NCI-H2029 (cell line): Measurements from ENCODE around the gene GMCL2.

Experiments
- DNase-seq: peaks from one replicate; lab custom pipeline; 2025; lab: John Stamatoyannopoulos, UW

The GMCL2 gene

DNA sequence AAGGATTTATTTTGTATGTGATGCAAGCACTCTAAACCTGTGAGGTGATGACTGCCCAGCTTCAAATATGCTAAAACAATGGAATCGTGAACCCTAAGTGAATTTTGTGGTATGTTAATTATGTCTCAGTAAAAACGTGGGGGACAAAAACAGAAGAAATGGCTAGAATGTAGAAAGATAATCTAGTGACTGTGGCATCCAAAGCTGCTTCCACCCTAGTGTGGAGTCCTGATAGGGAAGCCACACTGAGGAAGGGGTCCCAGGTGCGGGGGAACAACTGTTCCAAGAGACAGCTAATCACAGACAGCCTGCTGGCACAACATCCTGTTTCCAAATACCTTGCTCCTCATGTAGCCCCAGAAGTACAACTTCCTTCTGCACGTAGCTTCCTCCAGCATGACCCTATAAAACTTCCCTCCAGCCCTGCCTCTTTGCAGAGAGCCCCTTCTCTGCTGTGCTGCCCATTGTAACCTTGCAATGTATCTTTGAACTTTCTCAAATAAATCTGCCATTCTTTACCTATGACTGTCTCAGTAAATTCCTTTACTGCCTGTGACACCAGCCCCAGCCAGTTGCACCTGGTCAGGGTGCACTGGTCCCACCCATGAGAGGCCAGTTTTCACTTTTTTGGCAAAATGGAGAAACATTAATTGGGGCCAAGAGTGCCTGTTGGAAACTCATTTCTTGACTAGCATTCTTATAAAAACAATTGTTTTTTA, 4.9 kb downstream of the GMCL2 start:
- no peak for DNase-seq

GRCh38 chr5:178180141-178180863, 6.9 kb downstream of the GMCL2 start:
- DNase-seq: peak; percentile 19

GRCh38 chr5:178177569-178177968, 9.6 kb downstream of the GMCL2 start:
- no peak for DNase-seq

DNA sequence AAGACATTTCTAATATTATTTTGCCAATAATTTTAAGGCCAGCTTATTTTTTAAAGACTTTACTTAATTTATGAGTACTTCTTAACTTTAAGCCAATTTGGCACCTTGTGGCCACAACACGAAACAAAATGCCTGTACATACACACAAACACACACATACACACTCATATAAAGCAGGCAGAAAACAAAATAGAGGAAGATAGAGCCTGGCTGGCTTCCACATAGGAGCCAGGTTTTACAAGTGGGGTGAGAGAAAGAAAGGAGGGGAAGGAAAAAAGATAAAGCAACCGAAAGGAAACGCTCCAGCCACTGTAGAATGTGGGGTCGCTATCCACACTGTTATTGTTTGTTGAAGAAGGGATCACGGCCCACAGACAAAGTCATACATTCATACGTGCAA, 10.4 kb downstream of the GMCL2 start:
- DNase-seq: no peak

DNA sequence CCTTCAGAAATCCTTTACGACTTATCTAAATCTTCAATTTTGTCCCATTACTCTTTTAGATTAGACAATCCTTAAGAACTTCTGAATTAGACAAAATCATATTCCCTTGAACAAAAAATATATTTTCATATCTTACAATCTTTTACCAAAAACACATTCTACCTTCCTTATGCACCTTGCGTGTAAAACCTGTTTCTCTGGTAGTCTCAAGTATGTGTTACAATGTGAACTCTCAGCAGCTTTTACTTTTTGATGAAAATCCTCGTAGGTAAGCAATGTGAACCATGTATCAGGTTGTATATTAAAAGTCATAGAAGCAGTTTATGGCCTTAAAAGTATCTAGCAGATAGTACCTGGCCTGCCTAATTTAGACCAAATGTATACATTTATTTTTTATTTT, 12.7 kb downstream of the GMCL2 start:
- DNase-seq: no peak

DNA sequence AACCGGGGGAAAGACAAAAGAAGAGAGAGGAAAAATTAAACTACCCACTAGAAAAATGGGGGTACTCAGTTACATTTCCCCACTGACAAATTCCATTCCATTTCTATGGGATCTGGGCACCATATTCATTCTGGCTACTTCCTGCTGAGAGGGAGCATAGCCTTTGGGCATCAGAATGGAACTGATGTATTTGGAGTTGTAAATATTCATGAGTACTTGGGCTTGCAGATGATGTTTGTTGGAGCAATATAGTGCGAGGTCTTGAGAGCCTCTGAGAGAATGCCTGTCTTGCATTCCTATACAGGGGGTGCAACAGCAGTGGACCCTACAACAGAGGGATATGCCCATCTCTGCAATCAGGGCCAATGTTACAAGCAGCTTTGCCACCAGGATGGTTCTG, 16.7 kb downstream of the GMCL2 start:
- no peak for DNase-seq

DNA sequence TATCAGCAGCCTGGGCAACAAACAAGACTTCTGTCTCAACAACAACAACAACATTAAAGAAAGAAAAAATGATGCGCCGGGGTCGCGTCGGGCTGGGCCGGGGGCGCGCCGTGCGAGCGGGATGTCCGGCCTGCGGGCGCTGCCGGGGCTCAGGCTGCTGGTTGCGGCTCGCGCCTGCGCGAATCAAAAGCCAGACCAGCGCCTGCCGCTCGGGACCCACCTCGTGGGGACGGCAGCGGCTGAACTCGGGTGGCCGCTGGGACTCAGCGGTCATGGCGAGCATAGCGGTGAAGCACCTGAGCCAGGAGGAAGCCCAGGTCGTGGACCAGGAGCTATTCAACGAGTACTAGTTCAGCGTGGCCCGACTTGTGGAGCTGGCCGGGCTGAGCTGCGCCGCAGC, 21.6 kb downstream of the GMCL2 start:
- DNase-seq: no peak

GRCh38 chr5:178163772-178164735, 23.1 kb downstream of the GMCL2 start:
- DNase-seq: peak; percentile 88

- DNase-seq: no peak
Observed at GRCh38 chr5:178162481-178162880, 24.7 kb downstream of the GMCL2 start.

DNA sequence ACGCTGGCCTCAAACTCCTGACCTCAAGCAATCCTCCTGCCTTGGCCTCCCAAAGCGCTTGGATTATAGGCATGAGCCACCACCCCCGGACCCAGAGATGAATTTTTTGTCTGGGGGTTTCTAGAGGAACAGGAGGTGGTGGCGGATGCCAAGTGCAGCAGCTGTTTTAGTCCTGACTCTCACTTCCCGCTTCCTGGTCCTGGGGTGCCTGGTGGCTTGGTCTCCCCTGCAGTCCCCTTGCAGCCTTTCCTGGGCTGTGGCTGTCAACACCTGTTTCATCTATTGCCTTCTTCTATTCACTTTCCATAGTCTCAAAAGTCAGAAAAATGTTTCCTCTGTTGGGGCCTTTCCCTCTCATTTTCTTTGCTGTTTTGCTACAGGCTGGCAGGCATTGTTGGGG, 27.0 kb downstream of the GMCL2 start:
- no peak for DNase-seq

- no peak for DNase-seq
Observed at GRCh38 chr5:178155065-178155464, 32.1 kb downstream of the GMCL2 start.

DNA sequence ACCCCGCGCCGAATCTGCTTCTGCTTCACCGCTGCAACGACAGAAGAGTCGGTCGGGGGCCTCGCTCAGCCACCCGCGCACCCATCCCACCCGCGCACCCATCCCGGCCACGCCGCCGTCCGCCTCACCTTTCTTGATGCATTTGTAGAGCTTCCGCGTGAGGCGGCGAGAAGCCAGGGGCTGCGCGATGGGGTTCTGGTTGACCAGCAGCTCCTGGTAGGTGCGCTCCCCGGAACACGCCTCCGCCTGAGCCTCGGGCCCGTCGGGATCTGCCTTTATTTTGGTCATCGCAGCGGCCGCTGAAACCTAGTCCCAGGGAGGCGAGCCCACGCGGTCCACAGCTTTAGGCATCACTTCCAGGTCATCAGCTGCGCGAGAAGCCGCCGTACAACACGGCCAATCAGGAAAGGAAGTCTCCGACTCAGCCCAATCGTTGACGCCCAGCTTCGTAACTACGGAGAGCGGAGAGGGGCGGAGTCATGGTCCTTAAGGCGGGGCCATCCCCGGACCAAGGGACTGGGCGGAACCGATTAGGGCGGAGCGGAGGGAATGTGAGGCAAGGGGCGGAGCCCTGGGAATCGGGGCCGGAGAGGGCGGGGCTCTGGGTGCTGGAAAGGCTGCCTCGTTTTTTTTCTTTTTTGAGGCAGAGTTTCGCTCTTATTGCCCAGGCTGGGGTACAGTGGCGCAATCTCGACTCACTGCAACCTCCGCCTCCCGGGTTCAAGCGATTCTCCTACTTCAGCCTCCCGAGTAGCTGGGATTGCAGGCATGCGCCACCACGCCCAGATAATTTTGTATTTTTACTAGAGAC, 33.4 kb downstream of the GMCL2 start, which contains the start of gene NHP2:
NHP2 (minus strand) TSS at position 356 of the 811 bp plus-strand sequence; CDS start at position 288, 68 bp downstream.
- peak; percentile 96 for DNase-seq

DNA sequence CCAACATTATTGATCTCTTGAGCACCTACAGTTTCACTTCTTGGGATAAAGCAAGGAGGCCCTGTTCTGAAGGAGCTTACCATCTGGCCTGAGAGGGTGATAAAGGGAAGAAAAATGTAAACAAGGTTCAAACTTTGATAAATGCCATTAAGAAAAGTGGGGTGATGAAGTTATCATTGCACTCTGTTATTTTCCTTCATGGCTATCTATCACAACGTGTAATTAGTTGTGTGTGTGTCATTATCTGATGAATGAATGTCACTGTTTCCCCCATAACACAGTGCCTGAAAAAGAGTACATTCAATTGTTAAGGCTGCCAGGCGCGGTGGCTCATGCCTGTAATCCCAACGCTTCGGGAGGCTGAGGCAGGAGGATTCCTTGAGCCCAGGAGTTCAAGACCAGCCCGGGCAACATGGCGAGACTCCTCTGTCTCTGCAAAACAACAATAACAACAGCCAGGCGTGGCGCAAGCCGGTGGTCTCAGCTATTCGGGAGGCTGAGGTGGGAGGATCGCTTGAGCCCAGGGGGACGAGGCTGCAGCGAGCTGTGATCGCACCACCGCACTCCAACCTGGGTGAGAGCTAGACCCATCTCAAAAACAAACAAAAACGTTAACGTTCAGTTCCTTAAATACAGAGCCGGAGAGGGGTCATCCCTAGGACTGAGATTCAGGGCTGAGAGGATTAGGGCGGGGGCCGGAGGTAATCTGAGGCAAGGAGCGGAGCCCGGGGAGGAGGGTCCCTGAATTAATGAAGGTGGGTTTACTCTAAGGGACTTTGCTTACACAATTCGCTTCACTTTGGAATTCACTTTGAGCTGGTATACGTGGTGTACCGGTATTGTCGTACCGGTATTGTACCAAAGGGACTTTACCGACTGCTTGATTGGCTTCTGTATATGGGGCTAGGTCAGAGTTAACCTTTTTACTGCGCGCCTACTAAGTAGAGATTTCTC, 34.4 kb downstream of the GMCL2 start:
- no peak for DNase-seq

GRCh38 chr5:178150977-178151734, 36.0 kb downstream of the GMCL2 start:
- DNase-seq: no peak

- DNase-seq: no peak
Observed at GRCh38 chr5:178149199-178149932, 37.8 kb downstream of the GMCL2 start.

GRCh38 chr5:178147406-178147805, 39.8 kb downstream of the GMCL2 start:
- DNase-seq: no peak

DNA sequence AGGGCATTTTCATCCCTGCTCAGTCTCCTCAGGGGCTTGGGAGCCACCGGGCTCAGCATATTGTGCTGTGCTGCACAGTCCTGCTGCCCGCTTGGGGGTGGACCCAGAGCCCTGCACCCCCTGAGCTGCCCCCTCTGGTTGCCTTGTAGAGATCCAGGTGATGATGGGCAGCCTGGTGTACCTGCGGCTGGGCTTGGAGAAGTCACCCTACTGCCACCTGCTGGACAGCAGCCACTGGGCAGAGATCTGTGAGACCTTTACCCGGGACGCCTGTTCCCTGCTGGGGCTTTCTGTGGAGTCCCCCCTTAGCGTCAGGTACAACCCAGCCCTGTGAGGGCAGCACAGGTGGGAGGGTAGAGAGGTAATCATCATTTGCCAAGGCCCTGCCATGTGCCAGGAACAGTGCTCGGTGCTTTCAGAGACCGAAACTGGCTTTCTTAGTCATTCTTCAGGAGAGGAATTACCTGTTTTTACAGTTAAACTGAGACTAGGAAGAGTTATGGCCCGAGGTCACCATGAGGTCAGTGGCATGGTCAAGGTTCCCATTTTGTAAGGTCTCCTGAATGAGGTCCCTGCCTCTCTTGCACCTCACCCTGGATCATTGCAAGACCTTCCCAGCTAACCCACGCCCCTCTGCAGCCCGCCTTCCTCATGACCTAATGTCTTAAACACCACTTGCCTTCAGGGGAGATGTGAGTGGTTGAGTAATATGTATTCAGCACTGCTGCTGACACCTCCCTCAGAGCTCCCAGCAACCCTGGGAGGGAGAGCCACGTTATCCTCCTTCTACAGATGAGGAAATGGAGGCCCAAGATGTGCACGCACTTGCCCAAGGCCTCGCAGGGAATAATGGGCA, 41.0 kb downstream of the GMCL2 start:
- peak; percentile 47 for DNase-seq

DNA sequence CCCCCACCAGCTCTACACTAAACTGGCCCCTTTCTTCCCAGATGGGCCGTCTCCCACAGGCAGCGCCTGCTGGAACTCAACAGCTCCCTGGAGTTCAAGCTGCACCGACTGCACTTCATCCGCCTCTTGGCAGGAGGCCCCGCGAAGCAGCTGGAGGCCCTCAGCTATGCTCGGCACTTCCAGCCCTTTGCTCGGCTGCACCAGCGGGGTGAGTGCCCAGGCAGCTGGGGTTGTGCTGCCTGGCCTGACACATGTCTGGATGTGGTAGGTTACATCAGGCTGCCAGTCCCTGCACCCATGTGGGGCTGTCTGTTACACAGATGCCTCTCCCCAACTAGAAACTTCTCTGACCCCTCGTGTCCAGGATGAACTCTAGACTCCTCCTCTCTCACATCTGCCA, 43.3 kb downstream of the GMCL2 start:
- DNase-seq: no peak
